Gastrocnemius medialis (tissue), 4 donors: Measurements from ENCODE around the gene STK39.

Experiments
- CTCF ChIP-seq, 5 experiments: fragments of 450-650 bp in 3 of 5; fragments of 200-600 bp in 2 of 5; sonication (generic) in 2 of 5; IDR thresholded peaks in 4 of 5; conservative IDR thresholded peaks in 1 of 5; 1 replicate in 4 of 5; 2 replicates in 1 of 5; pipeline ENCODE4 v1.5.1; 2016 to 2019; ENCODE audit warnings: antibody characterized with exemption in 5 of 5, mild to moderate bottlenecking in 3 of 5, moderate library complexity in 3 of 5
- POLR2A ChIP-seq, 2 donors: fragments of 450-650 bp; IDR thresholded peaks; one replicate each; pipeline ENCODE4 v1.6.1; 2017; ENCODE audit warnings: antibody characterized with exemption in 2 of 2, mild to moderate bottlenecking in 2 of 2, moderate library complexity in 2 of 2

- TF ChIP-seq CTCF (IDR thresholded peaks at IDR 0.05 in 4 of 5, conservative IDR thresholded peaks at IDR 0.05 in 1 of 5) (no peak), POLR2A (IDR thresholded peaks at IDR 0.05) (no peak)
These were observed 283.3 kb downstream of the STK39 start for GRCh38 chr2:167963899-167964649.
